Peyer's patch (tissue), 4 donors: ENCODE results near the gene CCT2.

Source experiments
- CTCF ChIP-seq, 6 experiments: fragments of 450-650 bp in 4 of 6; fragments of 200-600 bp in 2 of 6; sonication (generic) in 1 of 6; IDR thresholded peaks; one replicate each; pipeline ENCODE4 v1.5.1; 2017 to 2019; ENCODE audit warnings: antibody characterized with exemption in 6 of 6, mild to moderate bottlenecking in 3 of 6, moderate library complexity in 1 of 6
- POLR2A ChIP-seq, 2 donors: fragments of 450-650 bp; IDR thresholded peaks; one replicate each; pipeline ENCODE4 v1.5.1; 2017; ENCODE audit warnings: antibody characterized with exemption in 2 of 2, mild to moderate bottlenecking in 2 of 2, moderate library complexity in 2 of 2

- TF ChIP-seq CTCF (IDR thresholded peaks at IDR 0.05) (no peak), POLR2A (IDR thresholded peaks at IDR 0.05) (no peak)
Measured at GRCh38 chr12:69570000-69570516, 15.2 kb upstream of the CCT2 start.
